GM10266 (cell line): Measurements from ENCODE around the gene GSG1L.
"Not testable (repeated sequence)": the region's sequence is repeated elsewhere in the genome, so short reads cannot be mapped to it uniquely, and the experiment has no call there.

Experiments used
- DNase-seq: peaks from one replicate; pipeline ENCODE4 v3.0.0; 2012; ENCODE audit errors: extremely low spot score
- CTCF ChIP-seq: IDR thresholded peaks from 2 replicates; pipeline ENCODE4 v1.5.1; 2012; ENCODE audit warnings: mild to moderate bottlenecking, low read depth; ENCODE audit not compliant: control insufficient read depth, insufficient read depth; ENCODE audit errors: missing control alignments

Gene GSG1L

GRCh38 chr16:27951489-27952120 is 111.9 kb downstream of the GSG1L start:
- no peak for TF ChIP-seq CTCF
- DNase-seq, result no peak

GRCh38 chr16:27950206-27950887 is 113.2 kb downstream of the GSG1L start:
- no peak for TF ChIP-seq CTCF
- no peak for DNase-seq

GRCh38 chr16:27947696-27948095 is 115.8 kb downstream of the GSG1L start:
- TF ChIP-seq CTCF, result no peak
- no peak for DNase-seq

- no peak for TF ChIP-seq CTCF
Measured at GRCh38 chr16:27945233-27945973, 118.1 kb downstream of the GSG1L start.

GRCh38 chr16:27943766-27944165 is 119.7 kb downstream of the GSG1L start:
- DNase-seq, result no peak
- TF ChIP-seq CTCF, result no peak

More at GRCh38 chr16:27945233-27945973, 118.1 kb downstream of the GSG1L start:
- DNase-seq, result no peak

- not testable (repeated sequence) for DNase-seq
Measured at GRCh38 chr16:27942071-27942470, 121.4 kb downstream of the GSG1L start.

- TF ChIP-seq CTCF, result no peak
- no peak for DNase-seq
Measured at GRCh38 chr16:27935076-27935475, 128.4 kb downstream of the GSG1L start.
